Body of pancreas (tissue), 4 donors: Measurements from ENCODE around the gene SLC39A1. TPM values are rescaled to one million over a fixed set of nuclear protein-coding genes. Genes with fewer than 3 reads are reported as not detected.

Source experiments
- ATAC-seq: fragments of 150-250 bp; one replicate; pipeline ENCODE4 v1.9.1; 2016
- DNase-seq, 4 donors: peaks; one replicate each; pipeline ENCODE4 v3.0.0-alpha.2; 2019
- H3K27ac ChIP-seq, 4 donors: fragments of 200-600 bp; sonication (generic); 1 replicate in 3 of 4; 2 replicates in 1 of 4; pipeline versions ENCODE4 v1.5.1 to v1.6.1; 2016 to 2019; ENCODE audit warnings: mild to moderate bottlenecking in 1 of 4, mixed read lengths in 1 of 4, moderate library complexity in 1 of 4
- H3K27me3 ChIP-seq, 2 donors: fragments of 200-600 bp; sonication (generic); one replicate each; pipeline ENCODE4 v1.6.0; 2016; ENCODE audit warnings: mild to moderate bottlenecking in 1 of 2
- H3K36me3 ChIP-seq, 2 donors: fragments of 200-600 bp; sonication (generic); replicated peaks in 1 of 2; 2 replicates each; pipeline ENCODE4 v1.5.1; 2016; ENCODE audit warnings: low read depth in 2 of 2; ENCODE audit not compliant: insufficient read depth in 1 of 2
- H3K4me1 ChIP-seq: fragments of 200-600 bp; sonication (generic); one replicate; pipeline ENCODE4 v1.6.0; 2016
- H3K4me3 ChIP-seq, 2 donors: fragments of 200-600 bp; sonication (generic); 1 replicate in 1 of 2; 2 replicates in 1 of 2; pipeline ENCODE4 v1.5.1; 2016 to 2019
- H3K9me3 ChIP-seq, 3 donors: fragments of 200-600 bp; sonication (generic); 1 replicate in 2 of 3; 2 replicates in 1 of 3; pipeline ENCODE4 v1.5.1; 2016
- CTCF ChIP-seq, 7 experiments: fragments of 450-650 bp in 4 of 7; fragments of 200-600 bp in 3 of 7; sonication (generic) in 3 of 7; IDR thresholded peaks; one replicate each; pipeline ENCODE4 v1.5.1; 2016 to 2019; ENCODE audit warnings: antibody characterized with exemption in 7 of 7
- POLR2A ChIP-seq, 3 donors: fragments of 450-650 bp; IDR thresholded peaks; one replicate each; pipeline ENCODE4 v1.6.1; 2016; ENCODE audit warnings: antibody characterized with exemption in 3 of 3, mild to moderate bottlenecking in 2 of 3
- WGBS, 2 donors: methylation state at CpG; one replicate each; pipeline ENCODE4 v1.1.5; 2017; 5-methylcytosine and 5-hydroxymethylcytosine counted together
- intact Hi-C: fragments of 100-400 bp; cut with DNase I; formaldehyde crosslinking; loops from one replicate; pipeline ENCODE4 v1.15.1; 2023
- total RNA-seq, 2 donors: library from RNA; depleted of rRNA; stranded (reverse); fragments of >200 nt; gene quantifications; one replicate each; pipeline ENCODE4 v1.1.0, GENCODE V29; 2016

The SLC39A1 gene
- total RNA-seq, 2 donors from 2014 or later: 30.7 to 35.5 TPM

GRCh38 chr1:153940756-153941155, 22.6 kb downstream of the SLC39A1 start:
- WGBS, 2 donors: 85 to 91% methylated on average over 6 to 7 of the region's 8 CpGs
- H3K9me3 ChIP-seq: no peaks in the 10 kb centered on the region
- DNase-seq: no peak
- intact Hi-C loops: loop anchor here (10.0 kb wide), 1 partner anchor 136 kb away; no protein-coding TSS in a partner anchor
- TF ChIP-seq POLR2A (IDR thresholded peaks at IDR 0.05) (no peak), CTCF (IDR thresholded peaks at IDR 0.05) (no peak)
- H3K27ac ChIP-seq: no peak overlapping the region
- H3K36me3 ChIP-seq: peaks cover 8 to 15% of the 10 kb centered on the region in 2 donors
- no peaks in the 10 kb centered on the region for H3K27me3 ChIP-seq
- ATAC-seq: no peak
- H3K4me3 ChIP-seq: no peak overlapping the region
- H3K4me1 ChIP-seq: peaks cover 20% of the 10 kb centered on the region

DNA sequence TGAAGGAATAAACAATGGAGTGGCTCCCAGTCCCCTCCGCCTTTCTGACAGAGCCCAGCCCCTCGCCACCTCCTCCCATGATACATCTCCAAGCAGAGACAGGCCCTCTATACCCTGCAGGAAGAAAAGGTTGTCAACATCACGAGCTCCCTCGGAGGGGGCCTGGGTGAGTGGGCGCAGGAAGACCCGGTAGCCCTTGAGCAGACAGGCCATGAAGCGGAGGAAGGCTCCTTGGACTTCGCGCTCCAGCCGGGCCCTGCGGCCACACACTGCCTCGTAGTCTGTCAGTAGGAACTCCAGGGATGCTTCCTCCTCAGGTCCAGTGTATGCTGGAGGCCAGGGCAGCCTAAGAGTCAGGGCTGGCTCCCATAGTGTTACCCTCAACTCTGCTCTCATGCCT, 23.9 kb downstream of the SLC39A1 start:
- H3K9me3 ChIP-seq: no peaks in the 10 kb centered on the region
- WGBS, 2 donors: 92 to 96% methylated on average over 7 to 12 of the region's 12 CpGs
- TF ChIP-seq CTCF (IDR thresholded peaks at IDR 0.05) (no peak), POLR2A (IDR thresholded peaks at IDR 0.05) (no peak)
- H3K27ac ChIP-seq: no peak overlapping the region
- intact Hi-C loops: no loop called here
- no peak for DNase-seq
- no peaks in the 10 kb centered on the region for H3K27me3 ChIP-seq
- H3K36me3 ChIP-seq: peaks cover 8 to 15% of the 10 kb centered on the region in 2 donors
- H3K4me3 ChIP-seq: no peak overlapping the region
- ATAC-seq: no peak
- H3K4me1 ChIP-seq: peaks cover 8% of the 10 kb centered on the region

GRCh38 chr1:153938996-153939395, 24.3 kb downstream of the SLC39A1 start:
- WGBS, 2 donors: 72 to 88% methylated on average over 2 to 3 of the region's 3 CpGs
- no peak overlapping the region for H3K27ac ChIP-seq
- H3K4me3 ChIP-seq: no peak overlapping the region
- no peak for ATAC-seq
- peaks cover 8 to 17% of the 10 kb centered on the region in 2 donors for H3K36me3 ChIP-seq
- H3K27me3 ChIP-seq: no peaks in the 10 kb centered on the region
- TF ChIP-seq POLR2A (IDR thresholded peaks at IDR 0.05): no peak
- TF ChIP-seq CTCF (IDR thresholded peaks at IDR 0.05): no peak
- no peak for DNase-seq
- H3K9me3 ChIP-seq: no peaks in the 10 kb centered on the region
- peaks cover 3% of the 10 kb centered on the region for H3K4me1 ChIP-seq
- intact Hi-C loops: no loop called here

DNA sequence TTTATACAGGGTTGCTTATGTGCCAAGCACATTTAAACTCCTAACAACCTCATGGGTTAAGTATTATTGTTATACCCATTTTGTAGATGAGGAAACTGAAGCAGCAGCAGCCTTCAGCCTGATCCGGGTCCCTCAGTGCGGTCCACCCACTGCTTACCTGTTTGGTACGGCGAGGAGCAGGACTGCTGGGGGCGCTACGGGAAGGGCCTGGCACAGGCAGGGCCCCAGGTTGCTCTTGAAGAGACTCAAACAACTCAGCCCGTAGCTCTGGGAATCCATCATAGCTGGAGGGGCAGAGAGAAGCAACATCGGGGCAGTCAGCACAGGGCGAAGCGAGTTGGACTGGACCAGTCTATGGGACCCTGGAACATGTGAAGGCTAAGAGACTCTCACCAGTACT, 26.0 kb downstream of the SLC39A1 start:
- DNase-seq (no peak), ATAC-seq (no peak)
- no peaks in the 10 kb centered on the region for H3K9me3 ChIP-seq
- no peaks in the 10 kb centered on the region for H3K27me3 ChIP-seq
- H3K36me3 ChIP-seq: peaks cover 8 to 26% of the 10 kb centered on the region in 2 donors
- no peak overlapping the region for H3K4me3 ChIP-seq
- no peak for TF ChIP-seq CTCF (IDR thresholded peaks at IDR 0.05)
- no peak for TF ChIP-seq POLR2A (IDR thresholded peaks at IDR 0.05)
- intact Hi-C loops: no loop called here
- 96 to 97% methylated on average over 4 to 10 of the region's 10 CpGs for WGBS, 2 donors
- H3K27ac ChIP-seq: no peak overlapping the region
- H3K4me1 ChIP-seq: no peaks in the 10 kb centered on the region

DNA sequence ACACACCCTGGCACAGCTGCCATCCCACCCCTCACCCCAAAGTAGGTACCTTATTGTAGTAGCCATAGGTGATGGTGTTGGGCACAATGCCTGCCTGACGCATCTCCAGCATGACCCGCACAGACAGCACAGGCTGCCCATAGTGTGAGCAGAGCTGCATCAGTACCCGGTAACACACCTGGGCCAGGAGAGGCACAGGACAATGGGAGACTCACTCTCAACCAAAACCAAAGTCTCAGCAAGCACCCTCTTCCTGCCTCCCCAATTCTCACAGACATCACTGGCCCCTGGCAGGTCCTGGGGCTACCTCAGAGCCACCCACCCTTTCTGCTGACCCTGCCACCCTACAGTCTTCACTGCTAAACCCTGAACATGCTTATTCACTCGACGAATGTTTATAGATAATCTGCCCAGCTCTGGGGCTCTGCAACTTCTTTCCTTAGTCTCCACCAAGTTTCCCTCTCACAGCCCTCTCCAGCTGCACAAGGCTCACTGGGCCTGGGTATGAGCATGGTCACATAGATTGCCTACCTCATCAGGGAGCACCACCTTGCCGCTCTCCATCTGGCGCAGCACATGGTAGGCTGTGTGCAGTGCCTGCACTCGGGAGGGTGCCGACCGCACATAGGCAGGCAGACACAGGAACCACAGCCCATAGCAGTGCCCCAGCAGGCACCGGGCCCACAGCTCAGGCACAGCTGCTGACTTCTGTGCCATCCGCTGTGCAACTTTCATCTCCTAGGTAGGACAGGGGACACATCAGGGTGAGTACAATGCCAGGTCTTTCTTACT, 27.1 kb downstream of the SLC39A1 start:
- Histone ChIP-seq H3K27me3 (no peaks in the 10 kb centered on the region), H3K9me3 (no peaks in the 10 kb centered on the region), H3K27ac (no peak overlapping the region), H3K4me3 (no peak overlapping the region), H3K4me1 (no peaks in the 10 kb centered on the region), H3K36me3 (peaks cover 8 to 28% of the 10 kb centered on the region in 2 donors)
- intact Hi-C loops: no loop called here
- DNase-seq (no peak), ATAC-seq (no peak)
- WGBS, 2 donors: 90 to 96% methylated on average over 5 to 12 of the region's 12 CpGs
- TF ChIP-seq POLR2A (IDR thresholded peaks at IDR 0.05) (no peak), CTCF (IDR thresholded peaks at IDR 0.05) (no peak)
